SKM-1 (cell line): Measurements from ENCODE around the gene STOX2.
"Not testable (repeated sequence)": the region's sequence is repeated elsewhere in the genome, so short reads cannot be mapped to it uniquely, and the experiment has no call there.

Experiments used
- DNase-seq: peaks from one replicate; lab custom pipeline; 2025; ENCODE audit not compliant: unreplicated experiment; lab: John Stamatoyannopoulos, UW

The STOX2 gene

DNA sequence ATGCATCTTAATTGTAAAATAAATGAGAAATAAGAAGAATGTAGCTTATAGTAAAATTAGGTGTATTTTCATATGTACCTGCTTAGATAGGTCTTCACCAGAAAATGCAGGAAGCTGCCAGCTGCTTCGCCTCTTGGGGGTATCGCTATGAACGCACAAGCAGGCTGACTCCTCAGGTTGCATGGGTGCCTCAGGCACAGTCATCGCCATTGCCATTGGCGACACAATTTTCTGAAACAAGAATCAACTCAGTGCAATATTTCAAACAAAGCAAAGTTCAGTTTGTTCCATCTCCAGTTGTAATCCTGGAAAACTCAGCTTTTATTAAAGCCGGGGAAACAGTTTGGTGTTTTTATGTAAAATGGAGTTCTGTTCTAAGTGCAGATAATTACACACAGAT, 29.7 kb downstream of the STOX2 start:
- DNase-seq = no peak

DNA sequence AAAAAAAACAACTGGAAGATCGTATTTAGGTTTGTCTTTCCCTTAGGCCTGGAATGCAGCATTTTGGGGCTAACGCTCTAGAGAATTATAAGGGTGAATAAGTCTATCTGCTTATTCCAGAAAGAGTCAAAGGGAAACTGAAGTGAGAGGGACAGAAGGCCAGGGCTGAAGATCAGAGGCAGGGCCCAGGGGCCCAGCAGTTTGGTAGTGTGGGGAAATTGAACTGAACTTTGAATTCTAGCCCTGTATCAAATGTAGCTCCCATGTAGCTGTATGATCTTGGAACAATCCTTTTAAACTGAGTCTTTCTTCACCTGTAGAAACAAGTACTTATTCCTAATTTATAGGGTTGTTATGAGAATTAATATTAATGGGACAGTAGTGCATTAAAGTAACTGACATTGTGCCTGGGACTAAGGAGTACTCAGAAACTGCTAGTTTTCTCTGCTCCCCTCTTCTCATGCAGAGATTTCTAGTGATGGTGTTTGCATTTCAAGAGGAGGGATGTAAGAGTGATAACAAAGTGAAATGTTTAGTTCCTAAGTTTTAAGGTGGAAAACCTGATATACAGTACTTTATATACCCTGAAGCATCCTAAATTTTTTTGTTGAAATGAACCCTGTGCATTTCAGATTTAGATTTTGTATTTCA, 30.4 kb downstream of the STOX2 start:
- DNase-seq = no peak

DNA sequence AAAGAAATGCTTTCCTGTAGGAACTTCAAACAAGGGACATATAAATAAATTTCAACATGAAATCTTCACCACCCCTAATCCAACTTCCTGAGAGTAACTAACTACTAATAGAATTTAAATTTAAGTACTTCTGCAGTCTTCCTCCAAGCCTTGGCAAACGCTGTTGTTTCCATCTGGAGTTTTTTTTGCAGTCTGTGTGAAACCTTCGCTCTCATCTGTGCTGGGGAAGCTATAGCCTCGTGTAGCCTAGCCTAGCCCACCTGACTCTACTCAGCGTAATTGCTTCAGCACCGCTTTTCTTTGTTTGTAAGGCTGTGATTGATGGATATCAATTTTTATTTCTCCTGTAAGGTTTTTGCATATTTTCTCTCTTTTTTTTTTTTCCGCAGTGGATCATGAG, 30.9 kb downstream of the STOX2 start:
- no peak for DNase-seq

DNA sequence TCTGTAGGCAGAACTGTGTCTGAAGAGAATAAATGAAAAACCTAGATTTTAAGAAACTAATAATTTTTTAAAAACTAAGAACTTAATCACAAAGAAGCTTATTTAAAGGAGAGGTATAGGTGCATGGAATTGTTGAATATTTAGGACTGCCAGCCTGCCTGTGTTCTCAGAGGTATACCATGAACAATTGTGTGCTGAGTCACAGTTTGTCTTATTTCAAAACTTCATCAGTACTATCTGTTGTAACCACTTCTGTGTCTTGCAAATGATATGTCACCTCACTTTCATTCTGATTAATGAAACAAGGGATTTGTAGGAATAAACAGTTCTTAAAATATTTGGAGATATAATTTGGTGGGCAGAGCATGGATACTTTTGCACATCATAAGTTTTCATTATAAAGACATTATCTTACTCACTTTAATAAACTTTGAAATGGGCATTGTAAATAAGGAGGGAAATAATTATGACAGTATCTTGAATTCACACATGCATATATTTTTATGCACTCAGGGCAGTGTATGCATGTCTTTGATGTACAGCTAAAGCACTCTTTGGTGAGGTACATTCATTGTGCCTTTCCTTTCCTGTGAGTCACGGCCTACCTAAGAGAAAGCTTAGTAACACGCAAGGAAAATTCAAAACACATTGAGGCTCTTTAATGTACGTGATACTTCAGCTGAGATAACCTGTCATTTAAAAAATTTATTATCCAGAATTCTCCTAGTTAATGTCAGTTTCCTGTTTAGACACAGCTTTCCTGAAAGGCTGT, 31.7 kb downstream of the STOX2 start:
- DNase-seq = no peak

DNA sequence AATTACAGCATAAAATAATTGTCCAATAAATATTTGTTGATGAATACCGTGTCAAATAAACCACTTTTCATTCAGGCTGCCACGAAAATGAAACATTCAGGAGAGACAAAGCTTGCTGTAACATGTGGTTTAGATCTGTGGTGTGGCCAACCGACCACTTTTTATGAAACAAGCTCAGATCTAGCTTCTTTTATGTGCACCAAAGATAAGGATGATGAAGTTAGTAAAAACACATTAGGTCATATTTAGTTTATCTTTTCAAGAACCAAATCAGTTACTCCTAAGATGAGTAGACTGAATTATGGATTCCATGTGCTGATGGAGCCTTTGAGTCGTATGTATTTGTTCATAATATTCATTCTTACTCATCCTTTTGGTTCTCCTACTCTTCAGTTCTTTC, 35.8 kb downstream of the STOX2 start:
- no peak for DNase-seq

DNA sequence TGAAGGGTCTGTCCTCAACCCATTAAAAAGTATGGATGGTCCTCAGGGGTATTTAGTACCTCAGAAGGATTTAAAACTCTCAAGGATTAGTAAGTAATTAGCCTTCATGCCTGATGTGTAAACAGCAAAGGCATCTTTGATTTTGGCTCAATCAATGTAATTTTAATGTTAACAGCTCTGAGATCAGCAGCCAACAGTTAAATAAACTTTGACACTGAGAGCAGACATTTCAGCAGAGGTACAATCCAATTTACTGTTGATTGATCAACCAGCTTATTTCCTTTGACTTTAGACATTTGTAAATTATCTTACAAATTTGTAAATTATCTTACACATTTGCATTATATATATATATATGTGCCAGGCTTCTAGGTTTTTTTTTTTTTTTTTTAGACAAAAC, 36.9 kb downstream of the STOX2 start:
- no peak for DNase-seq

DNA sequence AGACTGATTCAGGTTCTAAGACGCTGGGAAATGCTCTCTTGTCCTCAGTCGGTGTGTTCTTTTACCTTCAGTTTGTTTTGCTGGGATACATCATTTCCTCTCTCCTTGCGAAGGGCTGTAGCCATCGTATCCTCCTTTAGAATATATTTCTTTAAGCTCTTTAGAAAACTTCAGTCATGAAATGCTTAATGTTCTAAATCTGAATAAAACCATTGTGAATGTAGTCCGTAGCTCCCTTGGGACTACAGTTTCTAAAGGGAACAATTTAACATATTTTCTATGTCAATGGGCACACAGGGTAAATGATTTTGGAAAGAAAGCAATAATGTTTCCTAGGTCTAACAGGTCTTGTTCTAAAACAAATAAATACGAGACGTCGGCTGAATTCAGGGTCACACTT, 40.6 kb downstream of the STOX2 start:
- no peak for DNase-seq

DNA sequence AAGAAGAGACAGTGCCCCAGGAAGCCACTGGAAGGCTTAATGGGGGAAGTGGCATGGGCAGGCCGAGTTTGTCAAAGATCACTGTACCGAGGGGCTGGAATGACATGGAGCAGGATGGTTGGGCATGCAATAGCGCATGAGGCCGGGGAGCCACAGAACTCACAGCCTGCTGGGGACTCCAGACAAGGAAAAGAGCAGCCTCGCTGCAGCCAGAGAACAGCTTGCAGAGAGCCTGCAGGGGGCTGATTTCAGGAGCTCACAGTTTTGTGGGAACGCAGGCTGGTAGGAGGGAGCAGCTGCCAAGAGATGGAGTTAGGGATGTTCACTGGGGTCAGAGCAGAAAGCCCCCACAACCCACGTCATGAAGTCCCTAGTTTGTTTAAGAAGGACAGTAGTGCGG, 45.4 kb downstream of the STOX2 start:
- no peak for DNase-seq

DNA sequence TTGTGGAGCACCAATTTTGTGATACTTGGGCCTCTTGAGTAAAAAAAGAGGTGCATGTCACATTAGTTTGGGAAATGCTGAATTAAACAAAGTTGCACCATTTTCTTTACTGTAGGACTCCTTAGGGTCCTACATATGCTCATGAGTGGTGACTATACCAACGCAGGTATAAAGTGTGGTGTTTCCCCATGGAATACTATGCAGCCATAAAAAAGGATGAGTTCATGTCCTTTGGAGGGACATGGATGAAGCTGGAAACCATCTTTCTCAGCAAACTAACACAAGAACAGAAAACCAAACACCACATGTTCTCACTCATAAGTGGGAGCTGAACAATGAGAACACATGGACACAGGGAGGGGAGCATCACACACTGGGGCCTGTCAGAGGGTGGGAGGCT, 47.5 kb downstream of the STOX2 start:
- DNase-seq = not testable (repeated sequence)

DNA sequence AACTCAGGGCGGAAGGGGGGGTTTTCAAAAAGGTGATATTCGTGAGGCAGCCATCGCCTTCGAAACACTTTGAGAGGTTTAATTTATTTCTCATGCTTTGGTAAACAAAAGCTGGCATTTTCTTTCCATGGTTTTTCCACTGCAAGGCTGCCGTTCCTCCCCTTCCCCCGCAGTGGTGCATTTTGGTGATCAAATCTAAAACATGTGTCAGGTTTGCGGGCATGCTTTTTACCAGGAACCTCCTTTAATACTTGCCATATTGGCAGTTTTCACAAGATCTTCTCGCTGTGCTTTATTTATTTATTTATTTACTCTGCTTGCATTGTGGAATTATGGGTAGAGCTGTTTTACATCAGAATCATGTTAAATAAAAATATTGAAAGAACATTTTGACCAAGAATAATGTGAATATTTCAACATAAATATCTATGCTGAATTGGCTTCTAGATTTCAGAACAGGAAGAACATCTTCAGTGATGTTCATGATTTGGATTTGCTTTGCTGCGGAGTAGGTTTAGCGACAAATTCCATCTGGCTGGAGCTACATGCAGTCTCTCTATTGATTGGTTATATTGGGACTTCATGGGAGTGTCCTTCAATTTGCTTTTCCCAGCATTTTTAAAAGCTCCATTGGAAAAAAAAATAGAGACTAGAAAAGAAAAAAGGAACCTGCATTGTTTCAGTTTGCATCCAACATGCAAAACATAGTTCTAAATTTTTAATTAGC, 54.4 kb downstream of the STOX2 start:
- DNase-seq = no peak

DNA sequence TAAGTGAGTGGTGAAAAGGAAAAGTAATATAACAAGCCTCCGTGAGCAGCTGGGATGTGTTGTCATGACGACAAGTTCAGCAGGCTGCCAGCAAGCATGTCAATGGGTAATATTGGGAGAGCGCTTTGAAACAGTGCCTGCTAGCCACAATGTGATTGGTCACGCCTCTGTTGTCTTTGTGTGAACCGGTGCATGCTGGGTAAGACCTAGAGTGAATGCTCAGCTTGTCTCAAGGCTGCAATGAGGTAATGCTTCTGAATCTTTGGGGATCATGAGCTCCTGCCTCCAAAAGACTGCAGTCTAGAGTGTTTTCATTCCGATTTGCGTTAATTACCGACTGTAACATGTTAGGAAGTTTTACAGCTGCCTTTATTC, 54.9 kb downstream of the STOX2 start:
- no peak for DNase-seq

DNA sequence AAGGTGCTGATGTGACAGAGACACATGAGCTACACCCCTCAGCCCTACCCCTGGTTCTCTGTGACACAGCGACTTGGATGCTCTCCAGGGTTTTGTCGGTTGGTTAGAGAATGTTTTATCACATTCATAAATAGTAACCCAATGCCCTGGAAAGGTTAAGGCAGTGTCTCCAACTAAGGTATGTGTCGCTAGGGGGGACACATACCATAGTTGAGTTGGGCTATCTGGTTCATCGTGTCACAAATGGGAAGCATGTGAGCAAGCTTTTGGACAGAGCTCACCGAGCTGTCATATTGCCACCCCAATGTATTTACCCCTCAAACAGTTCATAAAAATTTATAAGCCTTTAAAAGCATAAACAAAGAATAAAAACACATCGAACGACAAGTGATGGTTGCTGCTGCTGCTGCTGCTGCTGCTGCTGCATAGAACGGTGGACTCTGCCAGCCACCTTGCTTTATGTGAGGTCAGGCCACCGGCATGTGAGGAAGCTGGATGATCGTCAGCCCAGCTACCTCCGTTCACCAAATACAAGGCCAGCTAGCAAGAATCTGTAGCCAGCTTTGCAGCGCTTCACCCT, 55.9 kb downstream of the STOX2 start:
- DNase-seq = no peak

DNA sequence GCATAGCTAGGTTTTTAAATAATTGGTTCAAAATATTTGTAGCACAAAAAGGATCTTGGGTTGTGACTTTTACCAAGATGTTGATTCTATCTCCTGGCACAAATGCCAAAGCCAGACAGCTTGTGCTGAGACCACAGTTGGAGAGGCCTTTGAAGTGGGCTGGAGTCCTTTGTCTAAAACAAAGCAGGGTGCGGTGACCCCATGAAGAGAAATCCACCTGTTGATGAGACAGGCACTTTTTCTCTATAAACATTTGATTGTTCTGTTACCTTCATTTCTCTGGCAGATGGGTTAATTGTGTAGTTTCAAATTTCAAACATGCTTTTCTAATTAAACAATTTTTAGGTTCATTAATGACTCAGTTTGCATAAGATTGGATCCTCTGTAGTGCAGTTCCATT, 56.7 kb downstream of the STOX2 start:
- no peak for DNase-seq

DNA sequence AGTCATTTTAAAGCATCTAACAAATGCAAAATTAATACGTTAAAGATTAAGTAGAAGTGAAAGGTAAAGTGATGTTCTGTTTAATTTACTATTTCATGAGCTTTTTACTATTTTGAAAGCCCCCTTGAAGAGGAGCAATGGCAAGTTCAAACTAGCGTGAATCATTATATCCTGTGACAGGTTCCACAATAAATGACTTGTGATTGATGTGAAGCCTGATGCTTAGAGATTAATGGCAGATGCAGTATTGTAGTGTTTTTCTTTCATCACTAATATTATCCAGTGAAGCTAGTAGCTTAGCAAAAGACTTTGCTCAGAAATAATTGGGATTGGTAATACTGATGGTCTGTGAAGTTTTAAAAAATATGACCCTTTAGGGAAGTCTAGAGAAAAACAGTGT, 57.3 kb downstream of the STOX2 start:
- DNase-seq = no peak

DNA sequence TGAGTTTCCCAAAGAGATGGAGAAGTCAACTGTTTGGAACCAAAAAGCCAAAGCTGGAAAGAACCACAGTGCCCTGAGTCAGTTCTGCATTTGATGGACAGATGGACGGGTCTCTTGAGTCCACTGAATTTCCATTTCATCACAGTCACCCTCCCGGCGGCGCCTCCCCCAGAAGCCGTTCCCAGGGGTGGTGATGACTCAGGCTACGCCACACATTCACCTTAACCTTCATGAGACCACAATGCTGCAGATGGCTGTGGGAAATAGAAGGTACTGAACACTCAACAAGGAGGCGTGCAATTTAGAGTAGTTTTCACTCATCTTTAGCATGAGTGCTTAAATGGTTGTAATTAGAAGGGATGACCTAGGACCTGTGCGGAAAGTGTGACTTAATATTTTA, 61.3 kb downstream of the STOX2 start:
- DNase-seq = no peak

DNA sequence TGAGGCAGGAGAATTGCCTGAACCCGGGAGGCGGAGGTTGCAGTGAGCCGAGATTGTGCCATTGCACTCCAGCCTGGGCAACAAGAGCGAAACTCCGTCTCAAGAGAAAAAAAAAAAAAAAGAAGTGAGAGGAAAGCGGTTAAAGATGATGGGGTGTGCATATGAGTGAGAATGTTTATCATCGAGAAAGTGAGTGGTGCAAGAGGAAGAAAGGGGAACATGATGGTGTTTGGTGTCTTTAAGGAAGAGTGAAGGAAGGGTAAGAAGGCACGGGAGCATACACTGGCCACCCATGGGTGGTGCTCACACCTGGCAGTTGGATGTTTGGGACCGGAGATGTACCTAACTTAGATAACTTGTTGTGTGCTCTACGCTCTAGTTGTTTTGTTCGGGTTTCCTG, 62.2 kb downstream of the STOX2 start:
- no peak for DNase-seq

DNA sequence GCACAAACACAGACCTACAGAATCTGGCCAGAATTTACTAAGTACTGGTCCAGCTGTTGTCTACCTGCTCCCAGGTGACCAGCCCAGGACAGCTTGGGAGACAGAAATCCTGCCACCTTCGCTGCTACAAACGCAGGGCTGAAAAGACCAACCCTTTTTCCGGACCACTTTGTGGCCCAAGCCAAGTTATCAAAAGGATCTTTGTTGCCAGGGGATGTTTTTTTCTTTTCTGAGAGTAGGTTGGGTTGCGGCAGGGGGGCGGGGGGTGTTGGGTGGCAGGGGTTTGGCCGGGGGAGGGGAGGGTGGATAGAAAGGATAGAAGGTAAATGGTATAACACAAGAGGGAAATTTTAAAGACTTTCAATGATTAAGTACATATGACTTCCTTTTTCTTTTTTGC, 63.4 kb downstream of the STOX2 start:
- DNase-seq = no peak

DNA sequence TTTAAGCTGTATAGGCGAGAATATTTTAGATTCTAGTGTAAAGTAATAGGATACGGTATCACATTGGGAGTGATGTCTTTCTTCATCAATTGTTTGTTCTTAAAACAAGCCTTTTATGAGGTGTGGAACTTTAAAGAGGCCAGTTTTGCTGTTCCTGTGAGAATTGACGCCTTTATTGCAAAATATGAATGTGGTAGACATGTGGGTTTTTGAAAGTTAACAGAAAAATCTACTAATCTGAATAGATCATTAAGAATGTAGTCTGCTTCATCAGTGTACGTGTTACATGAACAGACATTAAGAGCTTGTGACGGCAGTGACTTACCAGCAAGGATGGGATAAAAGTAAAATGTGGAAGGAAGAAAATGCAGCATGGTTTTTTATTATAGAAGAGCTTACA, 63.8 kb downstream of the STOX2 start:
- DNase-seq = no peak

DNA sequence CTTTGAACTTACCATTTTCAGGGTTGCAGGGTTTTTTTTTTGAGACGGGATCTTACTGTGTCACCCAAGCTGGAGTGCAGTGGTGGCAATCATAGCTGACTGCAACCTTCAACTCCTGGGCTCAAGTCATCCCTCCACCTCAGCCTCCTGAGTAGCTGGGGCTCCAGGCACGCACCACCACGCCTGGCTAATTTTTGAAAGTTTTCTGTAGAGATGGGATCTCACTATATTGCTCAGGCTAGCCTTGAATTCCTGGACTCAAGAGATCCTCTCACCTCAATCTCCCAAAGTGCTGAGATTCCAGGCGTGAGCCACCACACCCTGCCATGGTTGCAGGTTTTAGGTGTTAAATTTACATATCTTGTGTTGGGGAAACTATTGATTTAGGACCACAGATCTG, 64.5 kb downstream of the STOX2 start:
- DNase-seq = no peak

DNA sequence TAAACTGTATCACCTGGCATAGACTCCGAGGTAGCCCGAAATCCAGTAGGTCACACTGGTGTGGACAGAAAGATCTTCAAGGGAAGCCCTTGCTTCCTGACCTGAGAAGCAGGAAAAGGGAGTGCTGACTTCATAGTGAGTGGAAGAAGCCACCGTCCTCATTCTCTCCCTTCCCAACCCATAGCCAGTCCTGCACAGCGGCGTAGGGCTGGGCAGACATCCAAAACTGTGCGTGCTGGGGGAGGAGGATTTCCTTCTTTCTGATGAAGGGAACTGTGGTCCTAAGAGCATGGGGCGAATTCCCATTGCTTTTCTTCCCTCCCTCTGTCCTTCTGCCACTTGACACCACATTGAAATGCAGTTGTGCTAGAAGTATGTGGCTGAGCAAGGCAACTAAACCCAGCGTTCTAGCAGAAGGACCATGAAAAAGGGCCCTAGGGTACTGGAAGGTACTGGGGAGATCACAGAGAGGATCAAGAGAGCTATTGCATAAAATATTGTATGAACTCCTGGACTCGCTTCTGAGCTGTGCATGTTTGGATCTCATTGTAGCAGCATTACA, 66.9 kb downstream of the STOX2 start:
- no peak for DNase-seq

DNA sequence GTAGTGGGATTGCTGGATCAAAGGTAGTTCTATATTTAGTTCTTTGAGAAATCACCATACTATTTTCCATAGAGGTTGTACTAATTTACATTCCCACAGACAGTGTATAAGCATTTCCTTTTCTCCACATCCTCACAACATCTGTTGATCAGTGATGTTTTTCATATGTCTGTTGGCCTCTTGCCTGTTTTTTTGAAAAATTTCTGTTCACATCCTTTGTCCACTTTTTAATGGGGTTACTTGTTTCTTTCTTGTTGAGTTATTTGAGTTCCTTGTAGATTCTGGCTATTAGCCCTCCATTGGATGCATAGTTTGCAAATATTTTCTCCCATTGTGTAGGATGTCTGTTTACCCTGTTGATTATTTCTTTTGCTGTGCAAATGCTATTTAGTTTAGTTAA, 72.6 kb downstream of the STOX2 start:
- no peak for DNase-seq

DNA sequence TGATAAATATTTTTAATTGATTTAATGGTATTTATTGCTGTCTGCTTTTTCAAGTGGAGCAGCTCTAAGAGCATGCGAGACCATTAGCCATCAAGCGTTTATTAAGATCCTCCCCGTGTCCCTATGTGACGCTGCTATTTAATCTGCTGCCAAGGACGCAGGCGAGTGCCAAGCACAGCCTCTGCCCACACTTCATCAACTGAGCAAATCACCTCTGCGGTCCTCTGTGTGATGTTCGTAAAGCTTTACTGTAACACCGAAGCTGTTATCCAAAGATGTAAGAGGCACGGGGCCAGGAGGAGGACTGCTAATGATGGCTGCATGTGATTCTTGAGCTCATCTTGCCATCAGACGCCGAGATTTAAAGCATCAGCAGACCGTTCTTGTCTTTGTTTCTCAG, 79.5 kb downstream of the STOX2 start:
- DNase-seq = no peak
